ENCODE data around the gene HTR2B.

Gene HTR2B

DNA sequence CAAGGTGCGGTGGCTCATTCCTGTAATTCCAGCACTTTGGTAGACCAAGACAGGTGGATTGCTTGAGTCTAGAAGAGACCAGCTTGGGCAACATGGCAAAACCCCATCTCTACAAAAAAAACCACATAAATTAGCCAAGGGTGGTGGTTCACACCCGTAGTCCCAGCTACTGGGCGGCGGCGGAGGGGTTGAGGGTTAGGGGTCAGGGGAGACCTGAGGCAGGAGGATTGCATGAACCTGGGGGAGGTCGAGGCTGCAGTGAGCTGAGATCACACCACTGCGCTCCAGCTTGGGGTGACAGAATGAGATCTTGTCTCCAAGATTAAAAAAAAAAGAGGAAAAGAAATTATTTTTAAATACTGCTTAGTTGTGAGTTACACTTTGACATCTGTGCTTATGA is 1.3 kb upstream of the HTR2B start:
- FAIRE-seq = no peak
- TF ChIP-seq, protein P1, sequence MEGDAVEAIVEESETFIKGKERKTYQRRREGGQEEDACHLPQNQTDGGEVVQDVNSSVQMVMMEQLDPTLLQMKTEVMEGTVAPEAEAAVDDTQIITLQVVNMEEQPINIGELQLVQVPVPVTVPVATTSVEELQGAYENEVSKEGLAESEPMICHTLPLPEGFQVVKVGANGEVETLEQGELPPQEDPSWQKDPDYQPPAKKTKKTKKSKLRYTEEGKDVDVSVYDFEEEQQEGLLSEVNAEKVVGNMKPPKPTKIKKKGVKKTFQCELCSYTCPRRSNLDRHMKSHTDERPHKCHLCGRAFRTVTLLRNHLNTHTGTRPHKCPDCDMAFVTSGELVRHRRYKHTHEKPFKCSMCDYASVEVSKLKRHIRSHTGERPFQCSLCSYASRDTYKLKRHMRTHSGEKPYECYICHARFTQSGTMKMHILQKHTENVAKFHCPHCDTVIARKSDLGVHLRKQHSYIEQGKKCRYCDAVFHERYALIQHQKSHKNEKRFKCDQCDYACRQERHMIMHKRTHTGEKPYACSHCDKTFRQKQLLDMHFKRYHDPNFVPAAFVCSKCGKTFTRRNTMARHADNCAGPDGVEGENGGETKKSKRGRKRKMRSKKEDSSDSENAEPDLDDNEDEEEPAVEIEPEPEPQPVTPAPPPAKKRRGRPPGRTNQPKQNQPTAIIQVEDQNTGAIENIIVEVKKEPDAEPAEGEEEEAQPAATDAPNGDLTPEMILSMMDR (IDR thresholded peaks at IDR 0.05; ENCODE audit: insufficient read depth, missing control alignments) = no peak
- no peak for DNase-seq (ENCODE audit: insufficient read length, low spot score)

DNA sequence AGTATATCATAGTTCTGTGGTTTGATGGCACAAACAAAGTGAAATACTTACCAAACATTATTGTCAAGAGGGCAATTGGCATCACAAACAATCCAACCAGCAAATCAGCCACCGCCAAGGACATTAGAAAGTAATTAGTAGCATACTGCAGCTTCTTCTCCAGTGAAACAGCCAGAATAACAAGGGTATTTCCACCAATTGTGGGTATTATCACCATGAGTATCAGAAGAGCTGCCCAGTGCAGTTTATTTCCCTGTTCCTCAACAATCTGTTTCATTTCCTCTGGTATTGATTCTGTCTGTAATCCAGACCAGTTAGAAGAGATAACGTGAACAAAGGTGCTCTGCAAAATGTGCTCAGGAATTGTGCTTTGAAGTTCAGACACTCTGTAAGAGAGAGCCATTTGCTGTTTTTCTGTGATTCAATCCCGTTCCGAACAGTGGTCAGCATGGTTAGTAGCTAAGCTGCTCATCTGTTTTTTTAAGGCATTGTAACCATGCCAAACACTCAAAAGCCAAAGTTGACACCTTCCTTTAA is 1.4 kb downstream of the HTR2B start:
- no peak for DNase-seq (ENCODE audit: insufficient read length, low spot score)
- FAIRE-seq = peak; percentile 87
- TF ChIP-seq, protein P1 (IDR thresholded peaks at IDR 0.05; ENCODE audit: insufficient read depth, missing control alignments) = no peak

DNA sequence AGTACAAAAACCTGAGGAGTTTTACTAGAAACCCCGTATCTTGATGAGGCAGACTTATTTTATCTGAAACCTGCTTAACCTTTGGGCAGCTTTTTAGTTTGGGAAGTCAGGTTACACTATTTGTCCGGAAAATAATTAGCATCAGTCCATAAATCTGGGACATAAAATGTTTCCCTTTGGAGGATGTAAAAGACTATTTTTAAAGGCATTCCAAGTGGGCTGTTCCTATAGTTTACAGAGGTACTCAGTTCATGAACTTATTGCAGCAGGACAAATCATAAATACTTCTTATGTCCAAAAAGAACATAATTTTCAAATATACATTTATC is 6.3 kb downstream of the HTR2B start:
- DNase-seq (ENCODE audit: insufficient read length, low spot score) = no peak
- TF ChIP-seq, protein P1 (IDR thresholded peaks at IDR 0.05; ENCODE audit: insufficient read depth, missing control alignments) = no peak
- FAIRE-seq = no peak

DNA sequence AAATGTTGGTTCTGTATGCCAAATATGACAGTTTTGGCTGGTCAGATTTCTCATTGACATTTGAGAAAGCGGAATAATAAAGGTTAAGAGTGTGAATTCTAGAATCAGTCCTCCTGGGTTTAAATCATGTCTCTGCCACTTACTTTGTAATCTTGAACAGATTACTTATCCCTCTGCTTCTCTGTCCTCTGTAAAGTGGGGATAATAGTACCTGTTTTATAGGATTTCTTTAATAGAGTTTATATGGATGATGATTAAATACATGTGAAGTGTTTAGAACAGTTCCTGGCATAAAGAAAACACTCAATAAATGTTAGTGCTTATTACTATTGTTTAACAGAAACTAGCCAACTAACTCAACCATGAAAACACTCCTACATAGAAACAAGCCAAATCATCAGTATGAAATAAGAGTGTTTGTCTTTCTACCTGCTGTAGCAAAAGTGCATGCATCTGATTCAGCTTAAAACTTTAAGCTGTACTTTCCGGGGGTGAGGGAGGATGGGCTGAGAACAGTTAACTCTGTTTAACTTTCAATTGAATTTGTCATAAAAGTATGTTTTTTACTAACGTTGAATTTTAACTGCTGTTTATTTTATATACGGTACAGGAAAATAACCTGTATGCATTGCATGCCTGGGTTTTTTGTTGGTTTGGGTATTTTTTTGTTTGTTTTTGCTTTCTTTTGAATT is 6.8 kb downstream of the HTR2B start:
- FAIRE-seq (peak; percentile 53), DNase-seq (ENCODE audit: insufficient read length, low spot score) (no peak)
- TF ChIP-seq, protein P1 (IDR thresholded peaks at IDR 0.05; ENCODE audit: insufficient read depth, missing control alignments) = no peak

DNA sequence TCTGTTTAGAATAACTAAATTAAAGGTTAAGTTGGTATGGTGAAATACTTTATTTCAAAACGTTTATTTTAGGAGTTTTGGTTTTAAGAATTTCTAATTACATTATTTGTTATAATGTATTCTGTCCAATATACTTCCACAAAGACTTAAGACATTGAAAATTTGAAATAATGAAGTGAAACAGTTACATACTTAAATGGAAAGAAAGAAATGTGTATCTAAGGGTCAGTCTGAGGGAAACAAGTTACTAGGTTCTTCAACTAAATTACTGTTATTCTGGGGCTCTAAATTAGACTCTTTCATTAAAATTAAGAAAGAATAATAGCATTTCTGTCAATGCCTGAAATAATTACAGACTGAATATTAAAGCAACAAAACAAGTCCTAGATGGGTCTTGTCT is 7.7 kb downstream of the HTR2B start:
- no peak for FAIRE-seq
- TF ChIP-seq, protein P1 (IDR thresholded peaks at IDR 0.05; ENCODE audit: insufficient read depth, missing control alignments) = no peak

DNA sequence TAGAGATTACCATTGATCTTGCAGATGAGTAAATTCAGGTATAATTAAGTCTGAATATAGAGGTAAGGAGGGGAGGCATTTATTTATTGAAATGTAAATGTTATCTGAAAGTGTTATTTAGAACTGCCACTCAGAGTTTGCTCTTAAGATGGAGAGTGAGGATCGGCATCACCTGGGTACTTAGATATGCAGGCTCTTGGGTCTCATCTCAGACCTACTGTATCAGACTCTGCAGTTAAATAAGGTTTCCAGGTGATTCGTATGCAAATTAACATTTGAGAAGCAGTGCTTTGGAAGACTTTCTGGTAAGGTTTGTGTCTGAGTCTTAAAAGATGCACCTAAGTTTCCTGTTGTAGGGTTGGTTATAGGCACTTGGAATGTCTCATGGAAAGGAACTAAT is 9.2 kb downstream of the HTR2B start:
- TF ChIP-seq, protein P1 (IDR thresholded peaks at IDR 0.05; ENCODE audit: insufficient read depth, missing control alignments) = no peak
- no peak for DNase-seq (ENCODE audit: insufficient read length, low spot score)

More for the DNA sequence above, 7.7 kb downstream of the HTR2B start:
- no peak for DNase-seq (ENCODE audit: insufficient read length, low spot score)

DNA sequence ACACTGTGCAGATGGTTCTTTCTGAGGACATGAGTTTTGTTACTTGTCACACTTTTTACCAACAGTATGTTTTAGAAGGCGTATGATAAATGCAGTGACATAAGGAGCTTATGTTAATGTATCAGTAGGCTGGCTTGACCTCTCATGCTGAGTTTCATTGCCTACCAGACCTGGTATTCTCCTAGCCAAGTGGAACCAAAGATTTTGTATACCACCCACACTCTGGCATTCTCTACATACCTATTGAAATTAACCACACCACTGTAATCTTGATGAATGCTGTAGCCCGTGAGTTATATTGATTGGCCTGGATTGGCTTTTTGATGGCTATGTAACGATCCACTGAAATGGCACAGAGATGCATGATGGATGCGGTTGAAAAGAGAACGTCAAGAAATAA is 11.4 kb downstream of the HTR2B start:
- TF ChIP-seq, protein P1 (IDR thresholded peaks at IDR 0.05; ENCODE audit: insufficient read depth, missing control alignments) = no peak
- FAIRE-seq (peak; percentile 87), DNase-seq (ENCODE audit: insufficient read length, low spot score) (no peak)

More for the DNA sequence above, 9.2 kb downstream of the HTR2B start:
- no peak for FAIRE-seq
